ENCODE results near the gene TROAP.
"Not testable (repeated sequence)": the region's sequence is repeated elsewhere in the genome, so short reads cannot be mapped to it uniquely, and the experiment has no call there.

Gene TROAP

GRCh38 chr12:49293056-49293956 is 29.7 kb upstream of the TROAP start:
- in situ Hi-C loops (cut with MboI; ENCODE audit: low sequenced_read_pairs): no loop called here

DNA sequence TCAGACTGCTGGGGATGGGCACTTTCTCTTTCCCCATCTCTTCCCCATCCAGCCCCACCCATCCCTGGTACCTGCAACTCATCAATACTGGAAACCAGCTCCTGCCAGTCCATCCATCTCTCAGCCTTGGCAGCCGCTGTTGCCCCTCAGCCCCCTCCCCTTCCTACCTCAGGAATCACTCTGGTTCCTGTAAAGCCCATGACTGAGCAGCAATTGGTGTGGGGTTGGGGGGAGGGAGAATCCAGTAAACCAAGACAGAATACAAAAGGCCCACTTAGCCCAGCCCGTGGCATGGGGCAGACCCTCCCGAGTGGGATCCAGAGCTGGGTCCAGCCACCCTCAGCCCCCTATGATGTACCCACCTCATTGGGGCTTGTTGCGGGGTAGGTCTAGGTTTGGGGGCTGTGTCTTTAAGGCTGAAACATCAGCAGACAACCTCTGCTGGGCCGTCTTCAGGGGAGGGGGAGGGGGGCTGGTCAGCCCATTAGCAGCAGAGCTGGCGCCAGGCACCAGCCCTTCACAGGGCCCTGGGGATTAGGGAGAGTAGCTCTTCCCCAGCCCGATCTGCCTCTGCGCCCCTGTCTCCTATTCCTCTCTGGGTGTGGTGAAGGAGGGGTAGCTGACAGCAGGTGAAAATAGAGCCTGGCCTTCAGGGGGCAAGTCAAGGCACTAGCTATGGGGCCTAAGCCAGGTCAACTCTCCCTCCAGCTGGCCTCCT is 28.8 kb upstream of the TROAP start:
- in situ Hi-C loops (cut with MboI; ENCODE audit: low sequenced_read_pairs): no loop called here

DNA sequence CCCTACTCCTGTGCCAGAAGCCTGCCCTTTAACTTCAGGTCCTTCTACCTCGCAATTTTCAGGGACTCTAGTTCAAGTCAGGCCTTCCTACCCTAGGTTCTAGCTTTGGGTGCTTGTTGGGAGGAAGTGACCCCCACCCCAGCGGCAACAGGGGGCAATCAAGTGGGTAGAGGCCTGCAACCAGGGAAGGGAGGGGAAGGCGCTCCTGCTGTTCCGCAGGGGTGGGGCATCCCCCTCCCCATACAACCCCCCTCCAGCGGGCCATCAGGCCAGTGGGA is 28.3 kb upstream of the TROAP start:
- in situ Hi-C loops (cut with MboI; ENCODE audit: low sequenced_read_pairs): no loop called here

GRCh38 chr12:49295082-49295936 is 27.7 kb upstream of the TROAP start, which contains the start of gene PRPH:
Gene PRPH, plus strand, starts transcription at chr12:49295147. Its CDS starts 54 bp downstream, at chr12:49295201.
- in situ Hi-C loops (cut with MboI; ENCODE audit: low sequenced_read_pairs): no loop called here

- in situ Hi-C loops (cut with MboI; ENCODE audit: low sequenced_read_pairs): no loop called here
Observed at GRCh38 chr12:49296034-49296835, 26.8 kb upstream of the TROAP start.

GRCh38 chr12:49296836-49297694 is 26.0 kb upstream of the TROAP start:
- in situ Hi-C loops (cut with MboI; ENCODE audit: low sequenced_read_pairs): no loop called here

DNA sequence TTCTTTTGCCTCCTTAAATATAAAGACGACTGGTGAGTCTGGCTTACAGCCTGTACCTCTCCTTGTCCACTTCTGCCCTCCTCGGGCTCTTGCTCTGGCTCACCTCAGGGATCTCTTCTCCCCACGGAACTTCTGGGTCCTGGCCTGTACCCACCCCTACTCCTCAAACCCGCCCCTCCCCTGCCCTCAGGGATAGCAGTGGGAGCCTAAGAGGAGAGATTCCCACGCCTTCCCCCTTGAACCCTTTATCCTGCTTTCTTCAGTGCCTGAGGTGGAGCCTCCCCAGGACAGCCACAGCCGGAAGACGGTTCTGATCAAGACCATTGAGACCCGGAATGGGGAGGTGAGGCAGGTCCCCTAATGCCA is 25.4 kb upstream of the TROAP start:
- in situ Hi-C loops (cut with MboI; ENCODE audit: low sequenced_read_pairs): no loop called here

DNA sequence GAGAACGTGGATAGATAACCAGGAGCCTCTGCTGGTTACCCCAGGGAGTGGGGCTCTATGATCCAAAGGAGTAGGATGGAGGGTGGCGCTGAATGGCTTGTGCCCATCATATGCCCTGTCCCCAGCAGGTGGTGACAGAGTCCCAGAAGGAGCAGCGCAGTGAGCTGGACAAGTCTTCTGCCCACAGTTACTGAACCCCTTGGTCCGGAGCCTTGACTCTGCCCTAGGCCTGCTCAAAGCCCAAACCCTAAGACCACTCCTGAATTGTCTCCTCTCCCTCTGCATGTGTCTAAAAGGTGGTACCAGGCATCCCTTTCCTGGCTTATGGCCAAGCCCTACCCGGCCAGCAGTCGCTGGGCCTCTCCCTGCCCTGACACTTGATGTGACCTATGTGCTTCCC is 24.9 kb upstream of the TROAP start:
- in situ Hi-C loops (cut with MboI; ENCODE audit: low sequenced_read_pairs): no loop called here

DNA sequence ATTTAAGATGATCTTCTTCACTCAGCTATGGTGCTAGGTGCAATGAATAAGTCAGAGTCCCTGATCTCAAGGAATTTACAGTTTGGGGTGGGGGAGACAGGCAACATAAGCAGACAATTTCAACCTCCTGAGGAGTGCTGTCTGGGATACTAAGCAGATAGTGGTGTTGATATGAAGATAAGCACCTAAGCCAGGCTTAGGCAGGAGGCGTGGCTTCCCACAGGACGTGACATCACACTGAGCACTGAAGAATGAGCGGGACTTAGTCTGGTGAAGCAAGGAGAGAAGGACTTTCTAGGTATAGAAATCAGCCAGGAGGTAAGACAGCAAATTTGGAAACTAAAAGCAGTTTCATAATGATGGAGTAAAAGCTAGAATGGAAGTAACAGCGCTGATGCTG is 21.3 kb upstream of the TROAP start:
- in situ Hi-C loops (cut with MboI; ENCODE audit: low sequenced_read_pairs): no loop called here

DNA sequence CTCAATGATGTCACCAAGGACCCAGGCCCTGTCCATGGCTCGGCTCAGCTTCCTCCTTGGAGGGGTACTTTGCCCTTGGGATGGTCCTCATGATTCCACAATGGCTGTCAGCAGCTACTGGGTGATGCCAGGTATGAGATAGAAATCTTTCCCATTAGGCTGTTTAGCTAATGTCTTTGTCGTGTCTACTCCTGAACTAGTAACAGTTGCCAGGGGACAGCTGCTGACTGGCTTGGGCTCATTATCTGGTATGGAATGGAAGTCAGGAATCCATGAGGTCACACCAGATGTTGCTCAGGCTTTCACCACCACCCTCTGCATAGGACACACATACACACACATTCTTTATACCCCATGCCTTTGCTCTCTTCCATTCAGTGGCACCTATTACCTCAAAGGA is 18.9 kb upstream of the TROAP start:
- in situ Hi-C loops (cut with MboI; ENCODE audit: low sequenced_read_pairs): no loop called here

DNA sequence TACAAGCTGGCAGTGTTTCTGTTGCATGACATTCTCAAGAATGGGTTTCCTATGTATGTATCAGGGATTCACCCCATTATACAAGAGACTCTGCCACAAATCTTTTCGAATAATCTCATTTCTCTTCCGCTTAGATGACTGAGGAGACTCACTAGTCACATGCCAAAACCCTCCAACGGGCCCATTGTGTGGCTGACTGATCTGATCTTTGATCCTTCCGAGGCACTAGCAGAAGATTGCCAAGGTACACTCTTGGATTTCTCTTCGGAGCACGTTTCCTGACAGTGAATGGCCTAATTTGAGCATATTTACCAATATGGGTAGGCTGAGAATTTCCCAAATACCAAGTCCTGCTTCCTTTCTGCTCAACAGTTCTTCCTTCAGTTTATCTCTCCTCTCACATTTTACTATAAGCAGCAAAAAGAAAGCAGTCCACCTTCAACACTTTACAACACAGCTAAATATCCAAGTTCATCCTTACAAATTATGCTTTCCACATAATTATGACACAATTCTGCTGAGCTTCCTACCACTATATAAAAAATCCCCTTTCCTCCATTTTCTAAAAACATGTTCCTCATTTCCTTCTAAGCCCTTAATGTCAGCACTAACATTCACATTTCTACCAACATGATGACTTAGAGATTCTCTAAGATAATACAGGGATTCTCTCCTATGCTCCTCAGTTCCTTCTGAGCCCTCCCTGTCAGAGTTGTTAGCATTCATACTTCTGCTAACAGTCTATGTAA is 17.1 kb upstream of the TROAP start:
- in situ Hi-C loops (cut with MboI; ENCODE audit: low sequenced_read_pairs): no loop called here

- in situ Hi-C loops (cut with MboI; ENCODE audit: low sequenced_read_pairs): no loop called here
Observed at GRCh38 chr12:49309386-49309785, 13.7 kb upstream of the TROAP start.

DNA sequence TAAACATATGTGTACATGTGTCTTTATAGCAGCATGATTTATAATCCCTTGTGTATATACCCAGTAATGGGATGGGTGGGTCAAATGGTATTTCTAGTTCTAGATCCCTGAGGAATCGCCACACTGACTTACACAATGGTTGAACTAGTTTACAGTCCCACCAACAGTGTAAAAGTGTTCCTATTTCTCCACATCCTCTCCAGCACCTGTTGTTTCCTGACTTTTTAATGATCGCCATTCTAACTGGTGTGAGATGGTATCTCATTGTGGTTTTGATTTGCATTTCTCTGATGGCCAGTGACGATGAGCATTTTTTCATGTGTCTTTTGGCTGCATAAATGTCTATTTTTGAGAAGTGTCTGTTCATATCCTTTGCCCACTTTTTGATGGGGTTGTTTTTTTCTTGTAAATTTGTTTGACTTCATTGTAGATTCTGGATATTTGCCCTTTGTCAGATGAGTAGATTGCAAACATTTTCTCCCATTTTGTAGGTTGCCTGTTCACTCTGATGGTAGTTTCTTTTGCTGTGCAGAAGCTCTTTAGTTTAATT is 12.5 kb upstream of the TROAP start:
- in situ Hi-C loops (cut with MboI; ENCODE audit: low sequenced_read_pairs): not testable (repeated sequence)

GRCh38 chr12:49314811-49315210 is 8.2 kb upstream of the TROAP start:
- in situ Hi-C loops (cut with MboI; ENCODE audit: low sequenced_read_pairs): no loop called here

DNA sequence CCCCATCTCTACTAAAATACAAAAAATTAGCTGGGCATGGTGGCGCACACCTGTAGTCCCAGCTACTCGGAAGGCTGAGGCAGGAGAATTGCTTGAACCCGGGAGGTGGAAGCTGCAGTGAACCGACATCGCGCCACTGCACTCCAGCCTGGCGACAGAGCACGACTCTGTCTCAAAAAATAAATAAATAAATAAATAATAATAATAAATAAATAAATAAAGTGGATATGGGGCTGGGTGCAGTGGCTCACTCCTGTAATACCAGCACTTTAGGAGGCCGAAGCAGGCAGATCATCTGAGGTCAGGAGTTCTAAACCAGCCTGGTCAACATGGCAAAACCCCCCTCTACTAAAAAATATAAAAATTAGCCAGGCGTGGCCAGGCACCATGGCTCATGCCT is 5.9 kb upstream of the TROAP start:
- in situ Hi-C loops (cut with MboI; ENCODE audit: low sequenced_read_pairs): not testable (repeated sequence)

DNA sequence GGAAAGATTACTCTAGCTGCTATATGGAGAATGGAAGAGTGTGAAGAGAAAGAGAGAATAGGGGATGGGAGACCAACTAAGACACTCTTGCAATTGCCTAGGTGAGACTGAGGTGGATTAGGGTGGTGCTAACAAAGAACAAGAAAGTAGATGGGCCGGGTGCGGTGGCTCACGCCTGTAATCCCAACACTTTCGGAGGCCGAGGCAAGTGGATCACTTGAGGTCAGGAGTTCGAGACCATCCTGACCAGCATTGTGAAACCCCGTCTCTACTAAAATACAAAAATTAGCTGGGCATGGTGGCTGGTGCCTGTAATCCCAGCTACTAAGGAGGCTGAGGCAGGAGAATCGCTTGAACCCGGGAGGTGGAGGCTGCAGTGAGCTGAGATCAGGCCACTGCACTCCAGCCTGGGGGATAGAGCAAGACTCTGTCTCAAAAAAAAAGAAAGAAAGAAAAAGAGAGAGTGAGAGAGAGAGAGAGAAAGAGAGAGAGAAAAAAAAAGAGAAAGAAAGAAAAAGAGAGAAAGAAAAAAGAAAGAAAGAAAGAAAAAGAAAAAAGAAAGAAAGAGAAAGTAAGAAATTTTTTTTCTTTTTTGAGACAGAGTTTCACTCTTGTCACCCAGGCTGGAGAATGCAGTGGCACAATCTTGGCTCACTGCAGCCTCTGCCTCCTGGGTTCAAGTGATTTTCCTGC is 2.5 kb upstream of the TROAP start:
- in situ Hi-C loops (cut with MboI; ENCODE audit: low sequenced_read_pairs): not testable (repeated sequence)

DNA sequence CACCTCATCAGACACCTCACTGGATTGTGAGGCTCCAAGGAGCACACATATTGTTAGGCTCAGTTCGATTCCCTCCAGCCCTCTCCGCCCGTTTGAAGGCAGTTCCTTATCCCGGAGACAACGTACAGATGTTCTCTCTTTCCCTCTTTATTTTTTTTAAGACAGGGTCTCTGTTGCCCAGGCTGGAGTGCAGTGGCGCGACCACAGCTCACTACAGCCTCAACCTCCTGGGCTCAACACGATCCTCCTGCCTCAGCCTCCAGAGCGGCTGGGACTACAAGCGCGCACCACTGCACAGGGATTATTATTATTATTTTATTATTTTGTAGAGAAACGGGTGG is 718 bp upstream of the TROAP start:
- in situ Hi-C loops (cut with MboI; ENCODE audit: low sequenced_read_pairs): no loop called here

DNA sequence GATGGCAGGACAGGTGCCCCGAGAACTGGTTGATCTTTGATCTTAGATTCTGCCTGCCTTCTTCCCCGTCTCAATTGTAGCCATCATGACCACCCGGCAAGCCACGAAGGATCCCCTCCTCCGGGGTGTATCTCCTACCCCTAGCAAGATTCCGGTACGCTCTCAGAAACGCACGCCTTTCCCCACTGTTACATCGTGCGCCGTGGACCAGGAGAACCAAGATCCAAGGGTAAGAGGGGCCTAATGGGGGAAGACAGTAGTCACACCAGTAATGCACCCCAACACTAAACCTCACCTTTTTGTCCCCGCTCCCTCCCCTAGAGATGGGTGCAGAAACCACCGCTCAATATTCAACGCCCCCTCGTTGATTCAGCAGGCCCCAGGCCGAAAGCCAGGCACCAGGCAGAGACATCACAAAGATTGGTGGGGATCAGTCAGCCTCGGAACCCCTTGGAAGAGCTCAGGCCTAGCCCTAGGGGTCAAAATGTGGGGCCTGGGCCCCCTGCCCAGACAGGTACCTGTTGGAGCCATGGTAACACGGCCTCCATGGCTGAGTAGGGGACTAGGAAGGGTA is 556 bp downstream of the TROAP start:
- in situ Hi-C loops (cut with MboI; ENCODE audit: low sequenced_read_pairs): no loop called here
